Measurements from ENCODE around the gene GFER.
"Not testable (repeated sequence)": the region's sequence is repeated elsewhere in the genome, so short reads cannot be mapped to it uniquely, and the experiment has no call there.

The GFER gene

DNA sequence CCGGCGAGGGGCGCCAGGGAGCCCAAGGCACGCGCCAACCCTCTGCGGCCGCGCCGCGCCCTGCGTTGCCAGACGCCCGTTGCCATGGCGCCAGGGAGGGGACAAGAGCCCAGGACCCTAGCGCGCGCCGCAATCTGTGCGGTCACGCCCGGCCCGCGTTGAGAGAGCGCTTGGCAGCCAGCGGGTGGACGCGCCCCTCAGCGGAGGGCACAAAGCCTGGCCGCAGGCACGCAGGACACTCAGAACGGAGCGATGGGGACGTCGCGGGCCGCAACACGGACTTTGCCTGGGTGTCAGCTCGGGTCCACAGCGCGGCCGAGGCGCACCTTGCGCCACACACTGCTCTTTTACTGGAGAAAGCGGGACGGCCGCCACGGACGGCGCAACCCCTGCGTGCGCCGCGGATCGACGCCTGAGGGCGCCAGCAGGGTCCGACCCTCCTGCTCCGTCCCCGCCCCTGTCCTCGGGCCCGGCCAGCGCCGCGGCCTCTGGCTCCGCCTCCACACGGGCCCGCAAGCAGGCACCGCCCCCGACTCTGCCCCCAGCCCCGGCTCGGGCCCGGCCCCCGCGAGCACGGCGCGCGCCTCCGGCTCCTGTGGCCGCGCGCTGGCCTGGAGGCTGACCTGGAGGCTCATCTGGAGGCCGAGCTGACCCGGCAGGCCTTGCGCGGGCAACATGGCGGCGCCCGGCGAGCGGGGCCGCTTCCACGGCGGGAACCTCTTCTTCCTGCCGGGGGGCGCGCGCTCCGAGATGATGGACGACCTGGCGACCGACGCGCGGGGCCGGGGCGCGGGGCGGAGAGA, at the start of gene GFER:
TSS of gene GFER (plus strand) at position 650 of the 803 bp plus-strand sequence. CDS start at position 676, 26 bp downstream.
- peak in 1 of 2 donors; percentile 31 for DNase-seq (ENCODE audit: low read depth in 2 of 2)

DNA sequence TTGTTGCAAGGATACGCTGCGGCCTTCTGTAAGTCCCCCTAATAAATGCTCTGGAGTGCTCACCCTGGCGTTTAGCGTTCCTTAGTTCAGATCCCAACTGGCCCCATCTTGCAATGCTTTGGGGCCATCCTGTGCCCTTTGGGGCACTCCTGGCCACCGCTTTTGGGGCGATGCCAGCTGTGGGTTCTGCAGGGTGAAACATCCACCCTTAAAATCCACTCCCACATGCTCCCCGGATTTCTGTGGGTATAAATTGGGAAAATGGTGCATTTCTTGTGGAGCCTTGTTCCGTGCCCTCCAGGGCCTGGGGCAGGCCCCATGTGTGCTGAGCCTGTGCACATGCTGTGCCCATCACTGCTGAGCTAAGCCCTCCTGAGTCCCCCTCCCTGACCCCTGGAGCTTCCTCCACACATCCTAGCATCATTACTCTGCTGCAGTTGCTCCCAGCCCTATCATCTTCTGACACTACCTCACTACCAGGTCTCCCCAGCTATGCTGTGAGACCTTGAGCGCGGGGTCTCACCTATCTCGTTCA, 47.0 kb upstream of the GFER start:
- no peak for DNase-seq (ENCODE audit: low read depth in 2 of 2)

DNA sequence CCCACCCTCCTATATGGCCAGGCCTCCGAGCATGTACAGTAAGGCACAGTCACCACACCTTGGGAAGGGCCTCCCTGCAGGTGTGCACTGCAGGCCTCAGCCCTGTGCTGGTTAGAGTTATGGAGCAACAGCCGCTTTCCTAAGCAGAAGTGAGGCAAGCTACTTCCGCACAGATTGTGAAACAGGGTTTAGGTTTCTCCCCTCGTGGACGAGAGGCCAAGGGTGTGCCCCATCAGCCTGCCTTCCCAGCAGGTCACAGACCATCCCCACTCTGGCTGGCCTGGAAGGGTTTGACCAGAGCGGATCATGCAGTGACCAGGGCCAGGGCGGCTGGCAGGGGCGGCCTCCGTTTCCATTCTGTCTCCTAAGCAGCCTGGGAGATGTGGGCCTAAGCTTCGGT, 45.7 kb upstream of the GFER start:
- no peak for DNase-seq (ENCODE audit: low read depth in 2 of 2)

DNA sequence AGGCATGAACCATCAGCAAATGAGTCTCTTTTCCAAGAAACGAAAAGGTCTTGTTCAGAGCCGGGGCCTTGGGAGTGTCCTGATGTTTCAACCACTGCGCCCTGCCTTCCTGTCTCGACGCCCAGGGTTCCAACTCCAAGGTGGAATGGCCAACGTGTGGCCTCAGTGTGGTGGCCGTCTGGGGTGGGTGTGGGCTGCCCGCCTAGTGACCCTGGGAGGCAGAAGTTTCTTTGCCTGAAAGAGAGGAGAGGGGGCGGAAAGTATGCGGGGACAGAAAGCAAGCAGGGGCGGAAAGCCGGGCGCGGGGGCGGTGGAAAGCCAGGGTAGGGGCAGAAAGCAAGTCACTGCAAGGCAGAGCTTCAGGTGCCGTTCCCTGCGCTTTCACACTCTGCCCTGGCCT, 45.1 kb upstream of the GFER start:
- DNase-seq (ENCODE audit: low read depth in 2 of 2), result no peak

DNA sequence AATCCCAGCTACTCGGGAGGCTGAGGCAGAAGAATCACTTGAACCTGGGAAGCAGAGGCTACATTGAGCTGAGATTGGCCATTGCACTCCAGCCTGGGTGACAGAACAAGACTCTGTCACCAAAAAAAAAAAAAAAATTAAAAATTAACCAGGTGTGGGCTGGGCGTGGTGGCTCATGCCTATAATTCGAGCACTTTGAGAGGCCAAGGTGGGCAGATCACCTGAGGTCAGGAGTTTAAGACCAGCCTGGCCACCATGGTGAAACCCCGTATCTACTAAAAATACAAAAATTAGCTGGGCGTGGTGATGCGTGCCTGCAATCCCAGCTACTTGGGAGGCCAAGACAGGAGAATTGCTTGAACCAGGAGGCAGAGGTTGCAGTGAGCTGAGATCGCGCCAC, 44.2 kb upstream of the GFER start:
- DNase-seq (ENCODE audit: low read depth in 2 of 2), result not testable (repeated sequence)

DNA sequence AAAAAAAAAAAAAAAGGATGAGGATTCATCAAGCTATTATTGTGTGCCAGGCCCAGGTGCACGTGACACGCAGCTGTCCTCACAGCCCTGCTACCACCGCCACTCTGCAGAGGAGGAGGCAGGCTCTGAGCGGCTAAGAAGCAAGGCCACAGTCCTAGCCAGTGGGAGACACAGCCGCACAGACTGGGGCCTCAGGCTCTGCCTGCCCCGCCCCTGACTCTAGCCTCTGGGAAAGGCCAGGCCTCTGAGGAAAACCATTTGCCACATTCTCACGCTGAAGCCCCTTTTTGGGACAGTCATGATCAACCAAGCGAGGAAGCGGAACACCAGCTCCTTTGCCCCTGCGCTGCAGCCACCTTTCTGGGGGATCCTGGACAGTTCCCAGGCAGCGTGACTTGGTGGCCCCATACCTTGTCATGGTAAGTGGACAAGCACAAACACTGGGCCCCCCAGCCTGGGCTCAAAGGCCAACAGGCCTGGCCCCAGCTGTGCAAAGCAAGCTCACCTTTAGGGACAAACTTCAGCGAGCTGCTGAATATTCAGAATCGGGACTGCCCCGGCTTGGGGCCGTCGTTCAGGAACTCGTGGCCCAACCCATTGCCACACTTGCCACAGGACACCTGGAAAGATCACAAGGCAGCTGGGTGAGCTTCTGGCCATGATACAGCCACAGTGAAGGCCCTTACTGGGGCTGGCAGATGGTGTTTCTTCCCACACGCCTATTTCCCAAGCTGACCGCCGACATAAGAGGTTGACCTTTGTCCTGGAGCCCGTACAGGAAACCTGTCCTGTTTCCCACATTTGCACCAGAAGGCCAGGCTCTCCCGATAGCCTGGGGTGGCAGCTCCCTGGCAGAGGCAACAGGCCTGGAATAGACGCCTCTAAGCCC, 43.5 kb upstream of the GFER start:
- no peak for DNase-seq (ENCODE audit: low read depth in 2 of 2)

DNA sequence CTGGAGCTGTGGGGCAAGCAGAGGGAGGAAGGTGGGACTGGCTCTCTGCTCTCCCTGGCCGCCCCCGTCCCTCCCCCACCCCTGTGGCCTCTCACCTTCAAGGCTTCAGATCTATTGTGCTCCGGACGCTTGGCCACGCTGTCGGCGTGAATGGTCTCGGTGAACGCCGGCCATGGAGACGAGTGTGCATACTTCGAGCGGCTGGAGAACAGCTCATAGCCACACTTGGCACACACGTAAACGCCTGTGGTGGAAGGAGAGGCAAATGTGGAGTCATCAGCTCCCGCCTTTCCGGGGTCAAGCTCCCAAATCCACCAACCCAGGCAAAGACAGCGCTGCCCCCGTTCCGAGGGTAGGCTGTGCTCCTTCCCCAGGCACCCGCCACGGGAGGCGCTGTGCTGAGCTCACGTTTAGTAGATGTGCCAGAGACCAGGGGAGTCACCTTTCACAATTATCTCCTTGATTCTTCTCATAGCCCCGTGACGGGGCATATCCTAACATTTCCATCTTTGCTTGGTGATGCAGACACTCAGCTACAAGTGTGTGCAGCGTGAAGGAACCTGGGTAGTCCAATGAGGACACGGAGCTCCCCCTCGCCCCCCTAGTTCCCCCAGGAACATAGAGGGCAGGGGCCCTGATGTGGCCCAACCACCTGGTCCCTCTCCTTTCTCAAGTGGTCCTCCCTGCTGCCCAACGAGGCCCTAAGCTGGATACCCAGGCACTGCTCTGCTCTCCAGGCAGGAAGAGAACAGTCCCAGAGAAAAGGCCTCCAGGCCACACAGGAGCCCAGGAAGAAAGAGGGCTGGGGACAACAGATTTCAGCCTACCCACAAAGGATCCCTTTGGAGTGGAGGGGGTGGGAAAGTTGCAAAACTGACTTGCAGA, 42.6 kb upstream of the GFER start:
- DNase-seq (ENCODE audit: low read depth in 2 of 2), result no peak

DNA sequence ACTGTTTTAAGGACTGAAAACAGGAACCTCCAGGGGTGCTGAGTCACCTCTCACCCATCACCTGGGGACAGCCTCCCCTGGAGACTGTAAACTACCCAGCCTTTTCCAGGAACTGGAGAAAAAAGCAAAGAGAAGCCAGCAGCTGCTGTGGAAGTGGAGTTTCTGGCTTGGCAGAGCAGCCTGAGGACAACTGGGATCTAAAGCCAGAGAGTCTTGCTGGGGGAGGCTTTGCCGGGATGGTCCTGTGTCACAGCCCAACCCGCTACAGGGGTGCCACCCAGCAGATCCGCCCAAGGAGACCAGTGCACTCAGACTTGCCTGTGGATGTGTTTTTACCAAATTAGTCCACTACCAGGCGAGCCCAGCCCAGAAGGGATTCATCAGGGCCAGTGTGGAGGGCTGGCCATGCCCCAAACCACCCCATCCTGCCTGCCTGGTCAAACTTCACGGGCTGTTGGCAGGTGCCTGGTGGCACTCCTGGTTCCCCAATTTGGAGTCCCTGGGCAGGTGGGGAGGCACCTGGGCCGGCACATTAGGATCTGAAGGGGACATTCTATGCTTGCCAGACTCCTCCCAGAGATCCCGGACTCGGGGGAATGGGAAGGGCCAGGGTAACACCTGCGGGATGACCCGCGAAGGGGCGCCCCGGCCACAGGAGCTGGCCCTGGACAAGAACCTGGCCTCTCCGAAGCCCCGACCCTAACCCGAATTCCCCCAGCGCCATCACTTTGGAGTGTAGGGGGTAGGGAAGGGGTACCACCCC, 41.8 kb upstream of the GFER start:
- DNase-seq (ENCODE audit: low read depth in 2 of 2), result no peak

DNA sequence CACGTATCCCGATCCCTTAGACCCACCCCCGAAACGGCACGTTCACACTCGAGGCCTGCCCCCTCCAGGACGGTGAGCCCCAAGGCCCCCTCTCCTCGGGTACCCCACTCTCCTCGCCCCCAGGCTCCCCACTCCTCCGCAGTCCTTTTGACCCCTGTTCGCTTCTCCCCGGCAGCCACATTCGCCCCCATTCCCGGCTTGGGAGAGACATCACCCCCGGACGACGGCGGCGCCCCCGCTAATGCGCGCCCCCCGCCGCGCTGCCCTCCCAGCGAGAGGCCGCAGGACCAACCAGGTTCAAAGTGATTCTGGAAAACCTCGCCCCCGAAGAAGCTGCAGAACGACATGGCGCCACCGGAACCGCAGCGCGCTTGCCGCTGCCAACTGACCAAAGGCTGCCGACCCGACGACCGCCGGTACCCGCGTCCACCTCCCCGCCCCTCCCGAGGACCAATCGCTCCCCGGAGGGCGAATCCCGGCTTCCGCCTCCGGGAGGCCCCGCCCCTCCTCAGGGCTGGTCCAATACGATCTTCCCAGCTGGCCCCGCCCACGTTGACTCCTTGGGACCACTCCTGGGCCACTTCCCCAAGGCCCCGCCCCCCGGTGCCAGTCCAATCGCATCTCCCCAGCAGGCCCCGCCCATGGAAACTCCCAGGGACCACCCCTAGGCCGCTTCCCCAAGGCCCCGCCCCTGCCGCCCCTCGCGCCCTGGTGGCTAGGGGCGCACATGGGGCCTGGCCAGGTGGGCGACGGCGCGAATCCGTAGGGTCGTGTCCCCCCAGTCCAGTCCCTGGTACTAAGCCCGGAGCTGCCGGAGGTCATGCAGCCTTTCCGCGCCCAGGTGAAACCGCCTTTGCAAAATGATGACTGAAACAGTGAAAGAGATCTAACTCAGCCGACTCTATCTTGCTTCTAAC, 40.9 kb upstream of the GFER start, which contains the start of gene MSRB1:
TSS of gene MSRB1 (minus strand) at position 390 of the 917 bp plus-strand sequence. CDS start at position 347, 43 bp downstream.
- DNase-seq (ENCODE audit: low read depth in 2 of 2), result peak; percentile 97 to 99

DNA sequence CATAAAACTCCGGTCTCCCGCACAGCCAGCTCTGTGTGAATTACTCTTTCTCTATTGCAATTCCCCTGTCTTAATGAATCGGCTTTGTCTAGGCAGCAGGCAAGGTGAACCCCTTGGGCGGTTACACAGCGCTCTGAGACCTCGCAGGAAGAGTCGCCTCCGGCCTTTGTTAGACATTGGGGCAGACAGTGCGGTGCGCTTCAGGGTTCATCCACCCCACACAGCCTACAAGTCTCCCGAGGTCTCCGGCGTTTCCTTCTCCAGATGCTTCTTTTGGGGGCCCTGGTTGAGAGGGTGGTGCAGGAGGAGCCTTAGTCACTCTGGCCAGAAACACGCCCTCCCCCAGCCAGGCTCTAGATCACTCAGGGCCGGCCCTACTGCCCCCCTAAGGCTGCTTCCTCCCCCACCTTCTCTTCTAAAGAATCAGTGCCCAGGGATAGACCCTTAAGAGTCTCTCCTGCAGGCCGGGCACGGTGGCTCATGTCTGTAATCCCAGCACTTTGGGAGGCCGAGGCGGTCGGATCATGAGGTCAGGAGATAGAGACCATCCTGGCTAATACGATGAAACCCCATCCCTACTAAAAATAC, 39.3 kb upstream of the GFER start:
- DNase-seq (ENCODE audit: low read depth in 2 of 2), result no peak

DNA sequence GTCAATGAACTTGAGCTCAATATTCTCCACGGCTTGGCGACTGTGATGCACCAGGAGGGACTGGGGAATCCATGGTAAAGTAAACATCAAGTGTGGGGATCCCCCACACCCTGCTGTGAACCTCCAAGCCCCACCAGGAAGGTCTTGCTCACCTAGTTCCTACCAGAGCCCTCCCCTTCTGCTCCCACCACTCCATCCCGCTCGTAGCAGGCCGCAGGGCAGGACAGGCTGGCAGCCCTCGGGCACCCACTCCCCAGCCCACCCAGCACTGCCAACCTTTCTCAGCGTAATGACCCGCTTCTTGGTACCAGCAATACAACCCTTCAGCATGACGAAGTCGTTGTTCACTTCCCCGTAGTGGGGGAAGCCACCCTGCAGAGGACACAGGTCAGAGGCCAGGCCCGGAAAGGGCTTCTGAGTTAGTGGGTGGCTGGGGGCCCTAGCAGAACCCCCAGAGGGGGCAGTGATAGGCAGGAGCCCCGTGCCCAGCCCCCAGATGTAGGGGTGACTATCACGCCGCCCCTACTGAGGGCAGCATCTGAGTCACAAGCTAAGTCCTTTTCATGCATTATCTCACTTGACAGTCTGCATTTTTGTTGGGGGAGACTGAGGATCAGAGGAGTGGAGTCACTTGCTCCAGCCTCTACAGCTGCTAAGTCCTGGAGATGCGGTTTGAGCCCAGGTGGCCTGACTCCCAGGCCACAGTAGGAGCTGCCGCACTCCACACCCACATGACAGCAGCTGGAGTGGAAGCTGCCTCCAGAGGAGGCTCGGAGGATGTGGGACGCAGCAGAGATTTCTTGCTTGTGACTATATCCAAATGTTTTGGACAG, 38.2 kb upstream of the GFER start:
- DNase-seq (ENCODE audit: low read depth in 2 of 2), result no peak

DNA sequence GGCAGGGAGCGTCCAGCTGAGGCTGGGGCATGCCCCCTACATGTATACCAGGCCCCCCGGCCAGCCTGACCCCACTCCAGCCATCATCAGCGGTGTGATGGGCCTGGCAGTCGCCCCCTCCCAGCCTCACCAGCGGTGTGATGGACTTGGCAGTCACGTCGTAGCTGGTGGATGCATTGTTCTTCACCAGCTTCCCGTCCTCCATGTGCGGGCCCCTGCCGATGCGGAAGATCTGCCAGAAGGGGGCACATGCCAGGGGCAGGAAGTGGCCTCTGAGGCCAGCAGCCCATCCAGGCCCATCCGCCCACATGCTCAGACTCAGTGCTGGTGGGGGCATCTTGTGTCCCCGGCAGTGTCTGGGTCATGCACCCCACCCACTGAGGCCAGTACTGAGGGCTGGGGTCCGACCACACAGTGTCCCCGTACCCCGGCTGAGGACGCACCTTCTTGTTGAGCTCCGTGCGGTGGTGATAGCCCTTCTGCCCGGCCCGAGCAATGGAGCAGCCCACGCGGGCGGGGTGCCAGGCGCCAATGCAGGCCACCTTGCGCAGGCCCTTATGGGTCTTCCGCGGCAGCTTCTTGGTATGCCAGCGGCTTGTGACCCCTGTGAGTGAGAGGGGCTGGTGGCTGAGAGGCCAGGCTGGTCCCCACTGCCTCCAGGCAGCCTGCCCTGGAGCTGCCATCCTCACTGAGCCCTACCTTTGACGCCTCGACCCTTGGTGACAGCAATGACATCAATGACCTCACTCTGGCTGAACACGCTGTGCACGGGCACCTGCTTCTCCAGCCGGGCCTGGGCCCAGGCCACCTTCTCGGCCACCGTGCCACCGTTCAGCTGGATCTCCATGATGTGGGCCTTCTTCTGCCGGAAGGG, 37.3 kb upstream of the GFER start:
- DNase-seq (ENCODE audit: low read depth in 2 of 2), result no peak

DNA sequence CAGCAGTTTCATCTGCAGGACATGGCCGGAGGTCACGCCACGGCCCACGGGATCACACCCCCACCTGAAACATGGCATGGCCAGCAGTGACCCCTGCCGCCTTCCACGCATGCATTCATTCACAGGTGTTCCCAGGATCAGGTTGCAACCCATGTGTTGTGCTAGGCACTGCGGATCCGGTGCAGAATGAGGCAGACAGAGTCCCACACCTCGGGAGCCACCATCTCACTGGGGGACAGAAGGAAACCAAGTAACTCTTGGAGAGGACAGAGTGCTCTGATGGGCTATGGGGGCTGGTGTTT, 36.7 kb upstream of the GFER start:
- no peak for DNase-seq (ENCODE audit: low read depth in 2 of 2)

DNA sequence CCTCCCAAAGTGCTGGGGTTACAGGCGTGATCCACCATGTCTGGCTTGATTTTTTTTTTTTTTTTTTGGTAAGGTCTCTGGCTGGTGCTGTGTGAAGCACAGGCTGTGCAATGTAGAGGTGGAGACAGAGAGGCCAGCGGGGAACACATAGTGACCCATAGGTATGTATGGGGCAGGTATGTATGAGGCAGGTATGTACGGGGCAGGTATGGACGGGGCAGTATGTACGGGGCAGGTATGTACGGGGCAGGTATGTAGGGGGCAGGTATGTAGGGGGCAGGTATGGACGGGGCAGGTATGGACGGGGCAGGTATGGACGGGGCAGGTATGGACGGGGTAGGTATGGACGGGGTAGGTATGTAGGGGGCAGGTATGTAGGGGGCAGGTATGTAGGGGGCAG, 34.5 kb upstream of the GFER start:
- no peak for DNase-seq (ENCODE audit: low read depth in 2 of 2)

DNA sequence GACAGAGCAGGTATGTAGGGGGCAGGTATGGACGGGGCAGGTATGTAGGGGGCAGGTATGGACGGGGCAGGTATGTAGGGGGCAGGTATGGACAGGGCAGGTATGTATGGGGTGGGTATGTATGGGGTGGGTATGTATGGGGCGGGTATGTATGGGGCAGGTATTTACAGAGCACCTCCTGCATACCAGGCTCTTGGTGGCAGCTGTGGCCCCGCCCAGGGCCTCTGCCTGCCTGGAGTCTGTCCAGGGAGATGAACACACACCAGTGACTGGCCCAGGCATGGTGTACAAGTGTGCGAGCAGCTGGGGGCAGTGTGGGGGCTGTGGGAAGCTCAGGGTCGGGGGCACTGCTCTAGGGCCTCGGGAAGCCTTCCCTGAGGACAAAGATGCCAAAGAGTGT, 33.9 kb upstream of the GFER start:
- DNase-seq (ENCODE audit: low read depth in 2 of 2), result no peak

DNA sequence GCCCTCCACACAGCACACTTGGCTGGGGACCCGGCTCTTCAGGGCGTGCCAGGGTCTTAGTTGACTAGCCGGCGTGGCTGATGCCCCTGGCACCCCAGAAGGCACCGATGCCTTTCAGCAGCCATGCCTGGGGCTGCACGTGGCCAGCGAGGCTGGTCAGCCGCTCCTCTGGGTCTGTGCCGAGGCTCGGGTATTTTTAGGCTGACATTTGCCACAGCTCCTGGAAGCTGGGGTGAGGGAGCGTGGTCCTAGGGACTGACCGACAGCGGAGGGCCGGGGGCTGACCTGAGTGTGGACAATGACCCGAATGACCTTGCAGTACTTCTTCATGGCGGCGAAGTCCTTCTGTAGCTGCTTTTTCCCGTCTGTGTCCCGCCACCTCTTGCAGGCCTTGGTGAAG, 33.4 kb upstream of the GFER start:
- no peak for DNase-seq (ENCODE audit: low read depth in 2 of 2)

DNA sequence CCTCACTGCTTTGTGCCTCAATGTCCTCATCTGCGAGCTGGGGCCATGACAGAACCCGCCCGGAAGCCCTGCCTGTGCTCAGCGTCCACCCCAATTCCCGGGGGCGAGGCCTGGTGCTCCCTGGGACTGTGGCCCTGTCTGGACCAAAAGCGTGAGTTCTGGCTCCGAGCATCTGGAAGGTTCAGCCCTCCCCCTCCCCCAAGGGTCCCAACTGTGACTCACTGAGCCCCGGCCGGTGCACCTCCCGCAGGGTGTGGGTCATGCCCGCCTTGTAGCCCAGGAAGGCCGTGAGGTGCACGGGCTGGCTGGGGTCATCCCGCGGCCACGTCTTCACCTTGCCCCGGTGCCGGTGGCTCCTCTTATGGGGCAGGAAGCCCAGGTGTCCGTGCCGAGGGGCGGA, 30.3 kb upstream of the GFER start:
- DNase-seq (ENCODE audit: low read depth in 2 of 2), result no peak
